Esophagus (tissue), 2 donors: ENCODE data around the gene PNISR. TPM values are rescaled to one million over a fixed set of nuclear protein-coding genes. Genes with fewer than 3 reads are reported as not detected.
A peak's percentile ranks its signal among the peaks of the same experiment; 100 is the strongest.

Source experiments
- H3K27ac ChIP-seq, 2 donors: one replicate each; pipeline ENCODE4 v1.5.1; 2013; ENCODE audit warnings: low read depth in 2 of 2, mild to moderate bottlenecking in 2 of 2, inconsistent platforms in 1 of 2, low read length in 1 of 2, moderate library complexity in 1 of 2
- H3K27me3 ChIP-seq, 2 donors: one replicate each; pipeline ENCODE4 v1.6.1; 2013; ENCODE audit warnings: low read length in 2 of 2, control low read depth in 1 of 2, mild to moderate bottlenecking in 1 of 2; ENCODE audit not compliant: insufficient read depth in 2 of 2, control insufficient read depth in 1 of 2
- H3K36me3 ChIP-seq, 2 donors: one replicate each; pipeline ENCODE4 v1.6.1; 2013; ENCODE audit warnings: low read length in 1 of 2; ENCODE audit not compliant: control insufficient read depth in 2 of 2, insufficient read depth in 2 of 2
- H3K4me1 ChIP-seq, 2 donors: one replicate each; pipeline ENCODE4 v1.6.1; 2013; ENCODE audit warnings: low read length in 1 of 2; ENCODE audit not compliant: control insufficient read depth in 2 of 2, insufficient read depth in 2 of 2
- H3K4me3 ChIP-seq, 2 donors: one replicate each; pipeline ENCODE4 v1.5.1; 2013; ENCODE audit warnings: low read length in 2 of 2, mild to moderate bottlenecking in 2 of 2, low read depth in 1 of 2, moderate library complexity in 1 of 2
- H3K9me3 ChIP-seq, 2 donors: one replicate each; pipeline ENCODE4 v1.6.1; 2013; ENCODE audit warnings: mild to moderate bottlenecking in 2 of 2, low read depth in 1 of 2, low read length in 1 of 2, moderate library complexity in 1 of 2; ENCODE audit not compliant: control insufficient read depth in 2 of 2, insufficient read depth in 1 of 2
- WGBS, 2 donors: extraction: QIAGEN DNeasy Blood & Tissue Kit; methylation state at CpG; one replicate each; pipeline ENCODE4 v1.1.7; 2013; 5-methylcytosine and 5-hydroxymethylcytosine counted together
- polyA plus RNA-seq, 2 donors: library from polyadenylated mRNA; stranded (reverse); fragments of 200-250 nt; gene quantifications; one replicate each; pipeline ENCODE4 v1.2.3, GENCODE V29; 2013
- donor health status: healthy with polysubstance abuse.
- donor health status: Bipolar disorder and iron deficiency.

The PNISR gene
- polyA plus RNA-seq, 2 donors = 26.1 to 37.9 TPM

DNA sequence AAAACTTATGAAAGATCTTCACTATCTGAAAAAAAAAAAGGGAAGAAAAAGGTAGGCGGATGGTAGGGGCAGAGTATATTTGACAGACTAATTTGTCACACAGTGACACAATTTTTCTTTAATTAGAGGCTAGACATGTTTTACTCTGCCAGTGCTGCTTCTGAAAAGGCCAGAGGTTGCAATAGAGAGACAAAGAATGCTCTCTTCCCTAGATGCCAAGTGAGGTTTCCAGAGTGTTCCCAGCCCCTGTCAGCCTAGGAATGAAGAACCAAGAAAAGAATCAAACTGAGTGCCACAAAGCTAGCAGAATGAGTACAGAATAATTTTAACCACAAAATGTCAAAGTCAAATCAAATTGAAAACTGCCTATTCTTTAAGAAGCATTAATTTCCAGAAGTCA is 13.0 kb downstream of the PNISR start:
- WGBS, 2 donors = 73 to 84% methylated on average over 1 of the region's 1 CpG

DNA sequence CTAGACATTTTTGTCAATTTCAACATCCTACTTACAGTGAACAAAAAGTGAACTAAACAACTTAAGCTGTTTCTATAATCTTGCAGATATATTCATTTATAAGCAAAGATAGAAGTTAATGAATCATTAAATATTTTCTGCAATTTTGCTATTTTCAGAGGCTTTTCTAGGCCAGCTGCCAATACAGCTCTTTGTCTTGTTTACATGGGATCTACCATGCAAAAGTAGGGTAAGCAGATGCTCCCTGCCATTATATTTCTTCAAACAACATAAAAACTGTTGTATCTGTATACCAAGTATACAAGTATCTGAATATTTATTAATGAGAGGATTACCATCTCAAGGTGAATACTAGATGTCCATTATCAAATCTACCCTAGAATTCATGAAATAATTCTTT is 15.4 kb downstream of the PNISR start:
- Histone ChIP-seq H3K27me3 (no peaks in the 10 kb centered on the region), H3K27ac (no peak overlapping the region), H3K4me1 (no peaks in the 10 kb centered on the region), H3K4me3 (no peak overlapping the region), H3K9me3 (no peaks in the 10 kb centered on the region), H3K36me3 (peaks cover 10% of the 10 kb centered on the region in 2 donors)

More for the DNA sequence above, 13.0 kb downstream of the PNISR start:
- Histone ChIP-seq H3K36me3 (peaks cover 5 to 7% of the 10 kb centered on the region in 2 donors), H3K9me3 (no peaks in the 10 kb centered on the region), H3K27me3 (no peaks in the 10 kb centered on the region), H3K27ac (no peak overlapping the region), H3K4me3 (no peak overlapping the region), H3K4me1 (no peaks in the 10 kb centered on the region)

DNA sequence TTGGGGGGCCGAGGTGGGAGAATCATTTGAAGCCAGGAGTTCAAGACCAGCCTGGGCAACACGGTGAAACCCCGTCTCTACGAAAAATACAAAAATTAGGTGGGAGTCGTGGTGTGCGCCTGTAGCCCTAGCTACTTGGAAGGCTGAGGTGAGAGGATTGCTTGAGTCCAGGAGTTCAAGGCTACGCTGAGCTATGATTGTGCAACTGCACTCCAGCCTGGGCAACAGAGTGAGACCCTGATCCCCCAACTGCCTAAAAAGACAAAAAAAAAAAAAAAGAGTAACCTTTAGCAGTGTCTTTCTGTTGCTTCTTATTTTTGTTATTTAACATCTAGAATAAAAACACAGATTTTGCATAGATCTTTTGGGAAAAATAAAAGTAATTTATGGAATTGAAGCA is 18.0 kb downstream of the PNISR start:
- Histone ChIP-seq H3K27ac (no peak overlapping the region), H3K27me3 (no peaks in the 10 kb centered on the region), H3K4me3 (no peak overlapping the region), H3K4me1 (no peaks in the 10 kb centered on the region), H3K9me3 (no peaks in the 10 kb centered on the region), H3K36me3 (peaks cover 10 to 16% of the 10 kb centered on the region in 2 donors)
- WGBS, 2 donors = 81 to 84% methylated on average over 7 of the region's 7 CpGs

DNA sequence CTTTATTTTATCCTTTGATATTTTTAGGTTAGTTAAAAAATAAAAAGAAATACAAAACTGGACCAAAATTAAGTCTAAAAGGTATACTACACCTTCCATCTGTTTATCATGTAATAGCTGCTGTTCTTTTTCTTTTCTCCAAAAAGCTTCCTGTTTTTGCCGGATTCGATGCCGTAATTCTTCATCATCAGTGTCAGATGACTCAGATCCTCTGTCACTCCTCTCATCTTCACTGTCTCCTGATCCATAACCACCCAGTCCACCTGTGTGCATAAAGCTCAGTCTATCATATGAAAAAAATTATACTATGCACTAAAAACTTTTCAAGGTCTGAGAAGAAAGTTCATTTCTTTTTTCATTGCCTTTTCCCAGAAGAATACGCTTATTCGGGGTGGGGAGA is 22.7 kb downstream of the PNISR start:
- no peak overlapping the region for H3K4me3 ChIP-seq
- WGBS, 2 donors = 89% methylated on average over 5 of the region's 5 CpGs
- H3K27me3 ChIP-seq = no peaks in the 10 kb centered on the region
- peaks cover 5 to 11% of the 10 kb centered on the region in 2 donors for H3K36me3 ChIP-seq
- no peak overlapping the region for H3K27ac ChIP-seq
- no peaks in the 10 kb centered on the region for H3K4me1 ChIP-seq
- H3K9me3 ChIP-seq = no peaks in the 10 kb centered on the region

DNA sequence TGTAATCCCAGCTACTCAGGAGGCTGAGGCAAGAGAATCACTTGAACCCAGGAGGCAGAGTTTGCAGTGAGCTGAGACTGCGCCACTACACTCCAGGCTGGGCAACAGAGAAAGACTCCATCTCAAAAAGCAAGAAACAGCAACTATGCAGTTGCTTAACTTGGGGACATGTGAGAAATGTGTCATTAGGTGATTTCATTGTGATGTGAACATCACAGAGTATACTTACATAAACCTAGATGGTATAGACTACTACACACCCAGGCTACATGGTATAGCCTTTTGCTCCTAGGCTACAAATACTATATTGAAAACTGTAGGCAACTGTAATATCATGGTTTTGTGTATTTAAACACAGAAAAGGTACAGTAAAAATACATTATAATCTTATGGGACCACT is 27.8 kb downstream of the PNISR start:
- WGBS, 2 donors = 16 to 53% methylated on average over 1 of the region's 1 CpG
- Histone ChIP-seq H3K36me3 (peaks cover 0 to 2% of the 10 kb centered on the region in 2 donors), H3K27me3 (no peaks in the 10 kb centered on the region), H3K4me3 (no peak overlapping the region), H3K9me3 (no peaks in the 10 kb centered on the region), H3K4me1 (no peaks in the 10 kb centered on the region), H3K27ac (no peak overlapping the region)

DNA sequence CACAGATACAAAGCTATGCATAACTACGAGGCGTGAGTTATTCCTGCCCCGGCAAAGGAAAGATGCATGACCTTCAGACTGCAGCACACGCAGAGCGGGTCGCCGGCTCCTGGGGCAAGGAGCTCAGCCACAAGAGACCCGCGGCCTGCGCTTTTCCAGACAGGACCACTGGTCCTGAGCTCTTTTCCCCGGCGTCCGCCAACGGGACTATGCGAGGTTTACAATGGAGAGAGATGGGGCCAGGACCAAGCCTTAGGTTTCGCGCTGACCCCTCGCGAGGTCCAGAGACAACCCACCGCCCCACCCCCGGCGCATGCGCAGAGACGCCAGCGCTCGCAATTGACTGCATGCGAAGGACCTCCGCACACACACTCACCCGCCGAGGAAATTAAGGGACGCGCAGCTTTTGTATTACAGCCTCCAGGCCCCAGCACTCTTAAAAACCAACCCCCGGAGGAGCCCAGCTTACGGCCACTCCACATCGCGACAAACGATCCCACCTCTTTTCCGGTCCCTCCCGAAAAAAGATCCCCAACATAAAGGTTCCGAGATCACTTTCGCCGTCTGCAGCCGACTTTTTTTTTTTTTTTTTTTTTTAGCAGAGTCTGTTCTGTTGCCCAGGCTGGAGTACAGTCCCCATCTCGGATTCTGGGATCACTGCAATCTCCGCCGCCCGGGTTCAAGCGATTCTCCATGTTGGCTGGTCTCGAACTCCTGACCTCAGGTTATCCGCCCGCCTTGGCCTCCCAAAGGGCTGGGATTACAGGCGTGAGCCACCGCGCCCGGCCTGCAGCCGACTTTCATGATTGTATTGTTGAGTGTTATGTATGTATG is 31.2 kb downstream of the PNISR start, which contains the start of gene COQ3:
COQ3 (minus strand) TSS at position 498 of the 834 bp plus-strand sequence; CDS start at position 482, 16 bp downstream.
- Histone ChIP-seq H3K4me1 (no peaks in the 10 kb centered on the region), H3K27me3 (no peaks in the 10 kb centered on the region), H3K27ac (peak within 1 kb of the TSS; percentile 79 to 87), H3K4me3 (peak within 1 kb of the TSS; percentile 84 to 93), H3K36me3 (no peaks in the 10 kb centered on the region), H3K9me3 (no peaks in the 10 kb centered on the region)
- 5 to 11% methylated on average over 56 of the region's 56 CpGs for WGBS, 2 donors

DNA sequence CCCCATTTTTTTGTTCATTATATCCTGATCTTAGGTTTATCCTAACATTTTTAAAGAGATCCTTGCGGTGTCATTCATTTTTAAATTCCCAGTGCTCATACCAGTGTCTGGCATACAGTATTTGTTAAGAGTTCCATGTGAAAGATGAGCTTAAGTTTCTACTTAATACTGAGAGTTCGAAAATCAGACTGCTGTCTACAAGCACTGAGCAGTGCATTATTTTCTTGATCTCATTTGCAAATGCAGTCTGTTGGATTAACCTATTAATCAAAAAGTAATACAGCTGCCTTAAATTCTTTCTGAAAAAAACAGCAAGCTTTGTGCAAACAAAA is 31.8 kb downstream of the PNISR start:
- Histone ChIP-seq H3K4me1 (no peaks in the 10 kb centered on the region), H3K36me3 (no peaks in the 10 kb centered on the region), H3K4me3 (peak overlapping the region; percentile 84 to 93), H3K27me3 (no peaks in the 10 kb centered on the region), H3K27ac (peak overlapping the region in 1 of 2 donors; percentile 87), H3K9me3 (no peaks in the 10 kb centered on the region)
- 18 to 21% methylated on average over 2 of the region's 2 CpGs for WGBS, 2 donors

DNA sequence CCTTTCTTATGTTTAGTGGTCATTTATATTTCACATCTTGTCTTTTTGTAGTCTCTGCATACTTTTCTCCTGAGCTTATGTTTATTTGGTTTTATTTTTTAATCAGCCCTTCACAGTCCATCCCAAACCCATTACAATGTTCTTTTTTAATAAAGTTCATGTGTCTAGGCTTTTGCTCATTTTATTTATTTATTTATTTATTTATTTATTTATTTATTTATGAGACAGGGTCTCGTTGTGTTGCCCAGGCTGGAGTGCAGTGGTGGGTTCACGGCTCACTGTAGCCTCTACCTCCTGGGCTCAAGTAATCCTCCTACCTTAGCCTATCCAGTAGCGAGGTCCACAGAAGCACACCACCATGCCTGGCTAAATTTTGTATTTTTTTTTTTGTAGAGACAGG is 34.2 kb downstream of the PNISR start:
- H3K4me1 ChIP-seq = no peaks in the 10 kb centered on the region
- WGBS, 2 donors = 92 to 93% methylated on average over 3 of the region's 3 CpGs
- no peaks in the 10 kb centered on the region for H3K27me3 ChIP-seq
- H3K9me3 ChIP-seq = no peaks in the 10 kb centered on the region
- no peaks in the 10 kb centered on the region for H3K36me3 ChIP-seq
- no peak overlapping the region for H3K27ac ChIP-seq
- H3K4me3 ChIP-seq = no peak overlapping the region

DNA sequence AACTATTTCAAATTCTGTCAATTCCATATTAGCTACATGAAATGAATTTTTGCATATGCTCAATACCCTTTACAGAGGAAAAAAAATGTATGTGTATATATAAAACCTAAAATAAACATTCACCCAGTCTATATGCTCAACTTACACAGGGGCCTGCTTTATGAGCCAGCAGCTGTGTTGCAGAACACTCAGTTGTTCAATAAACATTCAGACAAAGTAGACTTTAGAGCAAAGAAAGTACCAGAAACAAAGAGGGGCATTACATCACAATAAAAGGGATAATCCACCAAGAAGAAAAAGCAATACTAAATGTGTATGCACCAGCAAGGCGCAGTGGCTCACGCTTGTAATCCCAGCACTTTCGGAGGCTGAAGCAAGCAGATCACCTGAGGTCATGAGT is 40.6 kb downstream of the PNISR start:
- no peaks in the 10 kb centered on the region for H3K27me3 ChIP-seq
- no peaks in the 10 kb centered on the region for H3K36me3 ChIP-seq
- no peak overlapping the region for H3K27ac ChIP-seq
- WGBS, 2 donors = 90 to 93% methylated on average over 3 of the region's 3 CpGs
- no peaks in the 10 kb centered on the region for H3K4me1 ChIP-seq
- H3K4me3 ChIP-seq = no peak overlapping the region
- no peaks in the 10 kb centered on the region for H3K9me3 ChIP-seq

DNA sequence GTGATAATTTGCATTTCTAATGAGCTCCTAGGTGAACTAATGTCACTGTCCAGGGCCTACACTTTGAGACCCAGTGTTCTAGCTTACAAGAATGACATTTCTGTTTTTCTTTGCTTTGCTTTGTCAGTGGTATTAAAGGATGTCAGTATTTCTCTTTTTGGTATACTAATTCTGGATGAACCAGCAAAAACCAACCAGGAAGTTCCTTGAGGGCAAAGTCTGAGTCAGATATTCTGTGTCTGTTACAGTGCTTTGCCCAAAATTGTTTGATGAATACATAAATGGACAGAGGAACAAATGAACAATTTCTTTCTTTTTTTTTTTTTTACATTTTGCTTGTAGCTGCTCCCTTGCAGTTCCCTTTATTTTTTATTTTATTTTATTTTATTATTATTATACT is 46.5 kb downstream of the PNISR start:
- no peaks in the 10 kb centered on the region for H3K4me1 ChIP-seq
- H3K27ac ChIP-seq = no peak overlapping the region
- H3K27me3 ChIP-seq = no peaks in the 10 kb centered on the region

More for the DNA sequence above, 46.5 kb downstream of the PNISR start:
- no peak overlapping the region for H3K4me3 ChIP-seq
- H3K9me3 ChIP-seq = no peaks in the 10 kb centered on the region
- no peaks in the 10 kb centered on the region for H3K36me3 ChIP-seq
